DND-41 (cell line): ENCODE measurements around the gene BRPF3.

Experiments
- ATAC-seq: fragments of 200-7000 bp; cut with Tn5 transposase; 3 replicates; pipeline ENCODE4 v1.9.1; 2021; ENCODE audit warnings: low read depth; ENCODE audit not compliant: insufficient read depth
- DNase-seq: peaks from one replicate; pipeline ENCODE4 v3.0.0-alpha.2; 2020
- H2AFZ ChIP-seq: 2 replicates; pipeline ENCODE4 v1.6.0; 2012; ENCODE audit warnings: low read depth, low read length
- H3K27ac ChIP-seq: 2 replicates; pipeline ENCODE4 v1.5.1; 2012; ENCODE audit warnings: low read length, inconsistent platforms
- H3K27me3 ChIP-seq: fragments of 200-600 bp; sonication (generic); 2 replicates; pipeline ENCODE4 v1.6.0; 2012; ENCODE audit warnings: low read length, mild to moderate bottlenecking, inconsistent platforms; ENCODE audit not compliant: insufficient read depth, poor library complexity
- H3K36me3 ChIP-seq: 2 replicates; pipeline ENCODE4 v1.5.1; 2012; ENCODE audit warnings: low read length, inconsistent platforms; ENCODE audit not compliant: insufficient read depth
- H3K4me1 ChIP-seq: 2 replicates; pipeline ENCODE4 v1.5.1; 2012; ENCODE audit warnings: mild to moderate bottlenecking, low read length; ENCODE audit not compliant: insufficient read depth
- H3K4me2 ChIP-seq: 2 replicates; pipeline ENCODE4 v1.6.0; 2012; ENCODE audit warnings: mild to moderate bottlenecking, moderate library complexity, low read length, inconsistent platforms; ENCODE audit not compliant: insufficient read depth
- H3K4me3 ChIP-seq, 2 experiments: fragments of 200-600 bp in 1 of 2; shearing (Covaris generic) in 1 of 2; 2 replicates each; pipeline ENCODE4 v1.5.1; 2012 to 2016; ENCODE audit warnings: inconsistent platforms in 2 of 2, low read length in 2 of 2, mild to moderate bottlenecking in 2 of 2, low read depth in 1 of 2, moderate library complexity in 1 of 2
- H3K79me2 ChIP-seq: 2 replicates; pipeline ENCODE4 v1.6.0; 2012; ENCODE audit warnings: low read length, inconsistent platforms; ENCODE audit not compliant: insufficient read depth
- H3K9ac ChIP-seq: 2 replicates; pipeline ENCODE4 v1.6.0; 2012; ENCODE audit warnings: low read depth, mild to moderate bottlenecking, inconsistent platforms, low read length, moderate library complexity
- H3K9me3 ChIP-seq: 2 replicates; pipeline ENCODE4 v1.5.1; 2012; ENCODE audit warnings: low read length, moderate library complexity, mild to moderate bottlenecking, inconsistent platforms; ENCODE audit not compliant: insufficient read depth, severe bottlenecking
- H4K20me1 ChIP-seq: 2 replicates; pipeline ENCODE4 v1.6.0; 2012; ENCODE audit warnings: low read length; ENCODE audit not compliant: insufficient read depth
- CTCF ChIP-seq: IDR thresholded peaks from 2 replicates; pipeline ENCODE4 v1.5.1; 2012; ENCODE audit warnings: borderline replicate concordance, low read length, moderate library complexity, mild to moderate bottlenecking; ENCODE audit not compliant: poor library complexity, severe bottlenecking; ENCODE audit errors: extremely low read depth
- EZH2 ChIP-seq: IDR thresholded peaks from 3 replicates; pipeline ENCODE4 v1.6.1; 2012; ENCODE audit warnings: borderline replicate concordance, low read depth, mild to moderate bottlenecking, moderate library complexity, low read length, inconsistent platforms; ENCODE audit not compliant: severe bottlenecking

BRPF3 gene

DNA sequence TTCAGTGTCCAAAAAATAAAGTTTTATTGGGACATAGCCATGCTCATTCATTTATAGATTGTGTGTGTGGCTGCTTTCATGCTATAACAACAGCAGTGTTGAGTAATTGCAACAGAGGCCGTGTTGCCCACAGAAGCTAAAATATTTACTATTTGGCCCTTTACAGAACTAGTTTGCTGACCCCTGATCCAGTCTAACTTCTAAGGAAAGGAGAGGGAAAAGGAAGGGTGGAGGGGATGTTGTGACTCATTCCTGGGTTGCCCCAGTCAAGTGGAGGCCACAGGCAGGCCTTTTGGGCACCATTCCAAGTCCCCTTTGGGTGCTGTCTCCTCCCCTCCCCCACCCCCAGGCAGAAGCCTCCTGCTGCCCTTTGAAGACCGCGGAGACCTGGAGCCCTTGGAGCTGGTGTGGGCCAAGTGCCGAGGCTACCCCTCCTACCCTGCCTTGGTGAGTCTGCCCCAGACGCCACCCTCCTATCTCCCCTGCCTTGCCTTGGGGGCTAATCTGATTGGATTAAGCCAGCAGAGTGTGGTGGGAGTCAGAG is 28.4 kb downstream of the BRPF3 start:
- no peak overlapping the region for H2AFZ ChIP-seq
- H3K4me2 ChIP-seq: no peak overlapping the region

GRCh38 chr6:36226438-36227047 is 30.0 kb downstream of the BRPF3 start:
- no peak overlapping the region for H3K9ac ChIP-seq
- no peak for TF ChIP-seq EZH2
- TF ChIP-seq CTCF: no peak

More for the DNA sequence above, 28.4 kb downstream of the BRPF3 start:
- H3K36me3 ChIP-seq: peaks cover 89% of the 10 kb centered on the region
- no peak overlapping the region for H3K4me3 ChIP-seq
- no peak for TF ChIP-seq CTCF
- no peak for TF ChIP-seq EZH2
- H4K20me1 ChIP-seq: 0 out of 2 replicates have a peak, but pooled peaks cover 3% of the 10 kb centered on the region
- no peaks in the 10 kb centered on the region for H3K27me3 ChIP-seq
- no peak overlapping the region for H3K27ac ChIP-seq
- no peaks in the 10 kb centered on the region for H3K4me1 ChIP-seq
- DNase-seq: no peak
- H3K9me3 ChIP-seq: no peaks in the 10 kb centered on the region
- no peak overlapping the region for H3K9ac ChIP-seq
- no peaks in the 10 kb centered on the region for H3K79me2 ChIP-seq
- ATAC-seq: no peak

DNA sequence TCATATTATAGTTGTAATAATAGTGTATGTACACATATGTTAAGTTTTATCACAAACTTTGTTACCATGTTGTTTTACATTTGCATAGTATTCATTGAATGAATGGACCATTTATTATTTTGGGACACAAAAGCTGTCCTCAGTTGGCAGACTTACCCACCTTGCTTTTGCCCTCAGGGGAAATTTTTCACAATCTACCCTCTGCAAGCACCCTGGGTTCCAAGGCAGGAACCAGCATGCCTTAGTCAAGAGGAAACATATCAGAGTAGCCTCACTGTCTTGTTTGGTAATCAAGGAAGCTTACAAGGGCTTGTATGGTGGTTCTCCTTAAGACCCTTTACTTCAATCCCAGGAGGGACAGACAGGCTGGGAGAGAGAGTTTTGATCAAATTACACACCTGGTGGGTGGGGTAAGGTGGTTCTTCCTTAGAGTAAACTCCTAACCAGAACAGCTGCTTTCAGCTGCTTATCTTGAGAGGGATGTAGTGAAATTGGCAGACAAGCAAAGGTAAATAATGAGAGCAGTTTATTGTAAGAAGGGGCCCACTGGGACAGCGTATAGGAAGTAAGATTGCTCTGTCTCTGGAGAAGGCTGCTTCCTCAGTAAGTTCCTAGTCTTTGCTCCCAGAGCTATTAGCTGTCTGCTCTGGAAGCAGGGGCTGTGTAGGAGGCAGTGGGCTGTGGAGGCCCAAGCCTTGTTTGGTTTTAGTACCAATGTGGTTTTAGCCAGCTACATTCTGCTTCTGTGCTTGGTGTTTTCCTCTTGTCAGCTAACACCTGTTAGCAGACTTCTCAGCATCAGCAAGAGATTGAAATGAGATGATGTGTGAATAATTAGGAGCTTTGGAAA is 31.1 kb downstream of the BRPF3 start:
- no peak for DNase-seq
- Histone ChIP-seq H3K79me2 (no peaks in the 10 kb centered on the region), H2AFZ (no peak overlapping the region), H3K36me3 (peaks cover 93% of the 10 kb centered on the region), H3K9me3 (no peaks in the 10 kb centered on the region), H3K4me2 (no peak overlapping the region), H4K20me1 (0 out of 2 replicates have a peak, but pooled peaks cover 3% of the 10 kb centered on the region), H3K27me3 (no peaks in the 10 kb centered on the region), H3K4me1 (no peaks in the 10 kb centered on the region), H3K4me3 (no peak overlapping the region), H3K27ac (no peak overlapping the region), H3K9ac (no peak overlapping the region)
- TF ChIP-seq EZH2 (no peak), CTCF (no peak)
- no peak for ATAC-seq

More at GRCh38 chr6:36226438-36227047, 30.0 kb downstream of the BRPF3 start:
- no peaks in the 10 kb centered on the region for H3K79me2 ChIP-seq
- H3K4me1 ChIP-seq: no peaks in the 10 kb centered on the region
- ATAC-seq (no peak), DNase-seq (no peak)
- H3K4me2 ChIP-seq: no peak overlapping the region
- H4K20me1 ChIP-seq: 0 out of 2 replicates have a peak, but pooled peaks cover 3% of the 10 kb centered on the region
- H3K4me3 ChIP-seq: no peak overlapping the region
- no peaks in the 10 kb centered on the region for H3K9me3 ChIP-seq
- peaks cover 93% of the 10 kb centered on the region for H3K36me3 ChIP-seq
- H3K27ac ChIP-seq: no peak overlapping the region
- H2AFZ ChIP-seq: no peak overlapping the region
- no peaks in the 10 kb centered on the region for H3K27me3 ChIP-seq
